ENCODE data around the gene SEPTIN3. TPM values are rescaled to one million over a fixed set of nuclear protein-coding genes. Genes with fewer than 3 reads are reported as not detected.

The SEPTIN3 gene
- polyA plus RNA-seq, 1 experiment: 0.22 TPM

DNA sequence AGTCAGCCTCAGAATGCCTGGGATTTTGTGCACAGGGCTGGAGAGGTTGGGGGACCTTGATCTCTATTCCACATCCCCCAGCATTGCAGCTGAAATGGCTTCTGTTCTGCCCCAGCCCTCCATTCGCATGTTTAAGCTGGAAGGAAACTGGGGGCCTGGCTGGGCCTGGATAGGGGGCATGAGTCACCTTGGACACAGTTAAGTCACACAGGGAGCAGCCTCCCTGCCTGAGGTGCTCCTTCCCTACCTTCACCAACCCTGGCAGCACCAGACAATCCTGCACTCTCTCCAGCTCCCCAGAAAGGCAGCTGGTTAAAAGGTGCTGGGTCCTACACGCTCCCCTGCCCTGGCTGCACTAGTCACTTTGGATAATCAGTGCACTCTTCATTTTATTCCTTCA is 16.5 kb upstream of the SEPTIN3 start:
- H3K27me3 ChIP-seq (ENCODE audit: control insufficient read depth, insufficient read depth, low read length): no peaks in the 10 kb centered on the region
- DNase-seq (ENCODE audit: low read depth, low spot score): no peak
- TF ChIP-seq CTCF (IDR thresholded peaks at IDR 0.05; ENCODE audit: low read depth, low read length): no peak
- POLR2A ChIA-PET: no interaction called here
- no peaks in the 10 kb centered on the region for H3K9me3 ChIP-seq (ENCODE audit: control insufficient read depth, insufficient read depth, low read length)
- H3K4me3 ChIP-seq (ENCODE audit: low read depth, low read length): no peak overlapping the region
- CTCF ChIA-PET: interaction anchor here (0.9 to 1.4 kb wide), 2 partner anchors 206 to 255 kb away, joined by 3 to 4 read pairs; no protein-coding TSS in a partner anchor
- H3K27ac ChIP-seq (ENCODE audit: low read depth, low read length): no peak overlapping the region

- peaks cover 7% of the 10 kb centered on the region for H3K27me3 ChIP-seq (ENCODE audit: control insufficient read depth, insufficient read depth, low read length)
- no peak for TF ChIP-seq CTCF (IDR thresholded peaks at IDR 0.05; ENCODE audit: low read depth, low read length)
- H3K9me3 ChIP-seq (ENCODE audit: control insufficient read depth, insufficient read depth, low read length): no peaks in the 10 kb centered on the region; the same call in 1 of the 2 replicates
- no peak overlapping the region for H3K4me3 ChIP-seq (ENCODE audit: low read depth, low read length)
- no peak for DNase-seq (ENCODE audit: low read depth, low spot score)
- H3K27ac ChIP-seq (ENCODE audit: low read depth, low read length): no peak overlapping the region
- POLR2A ChIA-PET: no interaction called here
- CTCF ChIA-PET: interaction anchor here (0.6 to 1.9 kb wide), 4 partner anchors 9 to 260 kb away, joined by 3 to 11 read pairs (median 3); partner anchors contain the start of gene CENPM
Measured at GRCh38 chr22:41957941-41958556, 11.2 kb upstream of the SEPTIN3 start.

GRCh38 chr22:41963453-41964111 is 5.7 kb upstream of the SEPTIN3 start:
- H3K27ac ChIP-seq (ENCODE audit: low read depth, low read length): no peak overlapping the region
- CTCF ChIA-PET: interaction anchor here (0.6 to 1.0 kb wide), 2 partner anchors 126 to 266 kb away, joined by 3 to 4 read pairs; no protein-coding TSS in a partner anchor
- H3K4me3 ChIP-seq (ENCODE audit: low read depth, low read length): no peak overlapping the region
- peaks cover 7% of the 10 kb centered on the region for H3K27me3 ChIP-seq (ENCODE audit: control insufficient read depth, insufficient read depth, low read length)
- TF ChIP-seq CTCF (IDR thresholded peaks at IDR 0.05; ENCODE audit: low read depth, low read length): no peak
- no peak for DNase-seq (ENCODE audit: low read depth, low spot score)
- POLR2A ChIA-PET: no interaction called here
- H3K9me3 ChIP-seq (ENCODE audit: control insufficient read depth, insufficient read depth, low read length): no peaks in the 10 kb centered on the region

GRCh38 chr22:41964112-41964491 is 5.1 kb upstream of the SEPTIN3 start:
- H3K4me3 ChIP-seq (ENCODE audit: low read depth, low read length): no peak overlapping the region
- H3K27ac ChIP-seq (ENCODE audit: low read depth, low read length): no peak overlapping the region
- no peak for TF ChIP-seq CTCF (IDR thresholded peaks at IDR 0.05; ENCODE audit: low read depth, low read length)
- ChIA-PET POLR2A (no interaction called here), CTCF (no interaction called here)
- no peaks in the 10 kb centered on the region for H3K9me3 ChIP-seq (ENCODE audit: control insufficient read depth, insufficient read depth, low read length)
- H3K27me3 ChIP-seq (ENCODE audit: control insufficient read depth, insufficient read depth, low read length): peaks cover 8% of the 10 kb centered on the region
- no peak for DNase-seq (ENCODE audit: low read depth, low spot score)

GRCh38 chr22:41966225-41966606 is 3.0 kb upstream of the SEPTIN3 start:
- no peak for DNase-seq (ENCODE audit: low read depth, low spot score)
- H3K4me3 ChIP-seq (ENCODE audit: low read depth, low read length): no peak overlapping the region
- POLR2A ChIA-PET: interaction anchor here (0.7 kb wide), 1 partner anchor 109 kb away, joined by 4 read pairs; no protein-coding TSS in a partner anchor
- no peak for TF ChIP-seq CTCF (IDR thresholded peaks at IDR 0.05; ENCODE audit: low read depth, low read length)
- H3K27ac ChIP-seq (ENCODE audit: low read depth, low read length): no peak overlapping the region
- H3K27me3 ChIP-seq (ENCODE audit: control insufficient read depth, insufficient read depth, low read length): peaks cover 8% of the 10 kb centered on the region
- H3K9me3 ChIP-seq (ENCODE audit: control insufficient read depth, insufficient read depth, low read length): no peaks in the 10 kb centered on the region
- CTCF ChIA-PET: interaction anchor here (0.7 to 3.3 kb wide), 7 partner anchors 109 to 521 kb away, joined by 3 to 35 read pairs (median 4); partner anchors contain the start of gene NDUFA6
